IPS DF 4.7 (cell line): ENCODE data around the gene DNAJB2.

Source experiments
- DNase-seq: peaks from one replicate; pipeline ENCODE4 v3.0.0-alpha.2; 2013; ENCODE audit warnings: low spot score; ENCODE audit errors: extremely low read depth

Gene DNAJB2

GRCh38 chr2:219279151-219279915, at the start of gene DNAJB2:
Gene DNAJB2, plus strand, starts transcription at chr2:219279366. Its CDS starts 468 bp downstream, at chr2:219279834.
- peak; percentile 79 for DNase-seq

DNA sequence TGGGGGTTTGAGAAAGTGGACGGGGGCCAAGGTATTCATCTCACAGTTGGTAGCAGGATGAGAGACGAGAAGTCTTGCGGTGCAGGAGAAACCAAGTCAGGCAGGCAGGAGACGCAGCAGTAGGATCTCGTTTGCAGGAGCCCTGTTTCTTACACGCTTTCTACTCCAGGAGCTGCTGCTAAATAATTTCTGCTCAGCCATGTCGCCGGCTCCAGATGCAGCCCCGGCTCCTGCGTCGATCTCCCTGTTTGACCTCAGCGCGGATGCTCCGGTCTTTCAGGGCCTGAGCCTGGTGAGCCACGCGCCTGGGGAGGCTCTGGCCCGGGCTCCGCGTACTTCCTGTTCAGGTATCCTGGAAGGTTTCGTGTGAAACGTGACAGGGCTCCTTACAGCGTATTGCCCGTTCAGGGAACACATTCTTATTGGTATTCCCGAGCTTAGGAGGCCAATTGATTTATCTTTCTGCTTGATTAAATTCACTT, 49.1 kb upstream of the DNAJB2 start:
- DNase-seq, result no peak

DNA sequence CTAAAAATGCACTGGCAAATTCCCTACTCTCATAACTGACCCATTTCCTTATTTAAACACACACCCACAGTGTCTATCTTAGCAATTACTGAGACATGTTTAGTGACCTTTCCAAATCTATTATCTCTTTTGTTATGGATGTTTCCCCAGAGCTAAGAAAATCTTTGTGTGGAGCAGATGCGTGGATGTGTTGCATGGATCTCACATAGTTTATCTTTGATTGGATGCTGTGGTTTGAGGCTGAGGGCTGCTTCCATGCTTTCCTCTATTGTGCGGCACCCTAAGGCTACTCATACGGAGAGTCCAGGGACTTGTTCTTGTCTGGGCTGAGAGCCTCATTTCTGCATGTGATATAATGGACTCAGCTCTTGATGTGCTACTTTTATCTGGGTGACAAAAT, 44.8 kb upstream of the DNAJB2 start:
- no peak for DNase-seq

DNA sequence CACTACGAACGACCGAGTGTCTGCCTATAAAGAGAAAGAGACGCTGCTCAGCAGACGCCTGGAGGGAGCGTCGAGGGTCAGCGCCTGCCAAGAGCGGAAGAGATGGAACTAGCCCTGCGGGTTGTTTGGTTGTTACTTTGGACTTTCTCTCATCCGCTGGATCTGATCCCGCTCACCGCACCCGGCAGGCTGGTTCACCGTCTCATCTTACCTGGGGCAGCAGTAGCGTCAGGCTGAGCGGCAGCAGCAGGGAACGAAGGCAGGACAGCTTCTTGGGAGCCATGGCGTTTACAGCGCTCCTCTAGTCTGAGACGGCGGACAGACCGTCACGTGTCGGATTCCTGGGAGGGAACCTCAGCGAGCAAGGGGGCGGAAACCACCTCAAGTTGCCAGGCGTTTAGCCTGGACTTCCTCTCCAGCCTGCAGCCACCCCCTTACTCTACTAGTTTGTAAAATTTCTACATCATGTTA, 35.8 kb upstream of the DNAJB2 start:
- no peak for DNase-seq

GRCh38 chr2:219244789-219245147, 34.4 kb upstream of the DNAJB2 start:
- DNase-seq, result no peak

GRCh38 chr2:219245148-219245898, 33.8 kb upstream of the DNAJB2 start, which contains the start of the genes GLB1L and STK16:
Gene GLB1L, minus strand, starts transcription at chr2:219245444. Its CDS starts 1,871 bp downstream, at chr2:219243573.
Gene STK16, plus strand, starts transcription at chr2:219245479. Its CDS starts 521 bp downstream, at chr2:219246000.
- DNase-seq, result no peak

- no peak for DNase-seq
Observed at GRCh38 chr2:219245899-219246230, 33.3 kb upstream of the DNAJB2 start.

GRCh38 chr2:219246559-219246958, 32.6 kb upstream of the DNAJB2 start:
- DNase-seq, result no peak

DNA sequence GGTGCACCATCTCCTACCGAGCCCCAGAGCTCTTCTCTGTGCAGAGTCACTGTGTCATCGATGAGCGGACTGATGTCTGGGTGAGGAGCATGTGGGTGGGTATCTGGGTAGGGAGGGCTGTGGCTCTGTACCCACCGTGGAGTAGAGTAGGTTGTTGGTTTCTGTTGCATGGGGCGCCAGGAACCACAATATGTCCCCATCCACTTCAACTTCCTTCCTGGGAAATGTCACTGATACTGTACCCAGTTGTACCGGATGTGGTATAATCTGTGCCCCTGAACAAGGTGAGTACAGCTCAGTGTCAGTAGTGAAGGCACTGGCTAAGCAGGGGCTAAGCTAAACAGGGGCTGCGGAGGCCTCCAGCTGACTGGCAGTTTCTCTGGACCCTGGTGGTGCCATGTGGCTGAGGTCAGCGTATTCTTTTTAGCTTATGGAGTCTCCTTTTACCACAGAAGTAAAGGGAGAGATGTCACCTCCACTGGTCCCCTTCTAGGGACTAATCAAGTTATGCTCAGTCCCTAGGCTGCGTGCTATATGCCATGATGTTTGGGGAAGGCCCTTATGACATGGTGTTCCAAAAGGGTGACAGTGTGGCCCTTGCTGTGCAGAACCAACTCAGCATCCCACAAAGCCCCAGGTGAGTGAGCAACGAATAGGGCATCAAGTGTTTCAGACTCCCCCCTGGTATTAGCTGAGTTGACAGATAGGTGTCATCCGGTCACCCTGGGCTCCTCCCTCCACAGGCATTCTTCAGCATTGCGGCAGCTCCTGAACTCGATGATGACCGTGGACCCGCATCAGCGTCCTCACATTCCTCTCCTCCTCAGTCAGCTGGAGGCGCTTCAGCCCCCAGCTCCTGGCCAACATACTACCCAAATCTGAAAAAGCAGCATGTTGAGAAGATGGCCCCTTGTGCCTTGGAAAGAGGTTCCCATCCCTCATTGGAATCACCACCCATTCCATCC, 31.2 kb upstream of the DNAJB2 start:
- DNase-seq, result no peak

GRCh38 chr2:219248845-219249202, 30.3 kb upstream of the DNAJB2 start:
- no peak for DNase-seq

- DNase-seq, result no peak
Observed at GRCh38 chr2:219249203-219249980, 29.8 kb upstream of the DNAJB2 start.

DNA sequence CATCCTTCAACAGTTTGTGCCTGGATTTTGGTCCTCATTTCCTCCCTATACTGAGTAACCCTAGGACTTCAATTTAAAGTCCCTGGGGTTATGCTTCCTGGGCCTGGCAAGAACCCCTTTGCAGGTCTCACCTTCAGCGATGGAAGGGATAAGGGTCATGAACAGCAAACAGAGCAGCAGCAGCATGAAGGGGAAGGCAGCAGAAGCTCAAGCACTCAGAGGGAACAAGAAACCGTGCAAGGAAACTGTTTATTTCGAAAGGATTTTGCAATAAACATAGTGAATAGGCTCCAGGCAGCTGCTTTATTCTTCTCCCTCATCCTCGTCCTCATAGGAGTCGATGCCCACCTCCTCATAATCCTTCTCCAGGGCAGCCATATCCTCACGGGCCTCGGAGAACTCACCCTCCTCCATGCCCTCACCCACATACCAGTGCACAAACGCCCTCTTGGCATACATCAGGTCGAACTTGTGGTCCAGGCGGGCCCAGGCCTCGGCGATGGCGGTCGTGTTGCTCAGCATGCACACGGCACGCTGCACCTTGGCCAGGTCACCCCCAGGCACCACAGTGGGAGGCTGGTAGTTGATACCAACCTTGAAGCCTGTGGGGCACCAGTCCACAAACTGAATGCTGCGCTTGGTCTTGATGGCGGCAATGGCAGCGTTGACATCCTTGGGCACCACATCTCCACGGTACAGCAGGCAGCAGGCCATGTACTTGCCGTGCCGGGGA, 29.0 kb upstream of the DNAJB2 start:
- DNase-seq, result no peak

DNA sequence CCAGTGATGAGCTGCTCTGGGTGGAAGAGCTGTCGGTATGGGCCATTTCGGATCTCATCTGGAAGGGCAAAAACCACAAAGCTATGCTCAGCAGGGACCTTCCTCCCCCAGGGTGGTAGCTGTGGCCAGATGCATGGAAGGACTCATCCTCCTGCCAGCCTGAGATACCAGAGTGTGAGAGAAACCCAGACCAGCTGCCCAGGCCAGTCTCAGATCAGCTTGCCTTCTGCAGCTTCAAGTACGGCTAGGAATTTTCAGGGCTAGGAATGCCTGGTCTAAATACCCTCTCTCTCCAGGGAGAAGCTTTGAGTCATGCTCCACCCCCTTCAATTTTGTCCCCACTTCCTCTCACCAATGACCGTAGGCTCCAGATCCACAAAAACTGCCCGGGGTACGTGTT, 27.5 kb upstream of the DNAJB2 start:
- no peak for DNase-seq

- no peak for DNase-seq
Observed at GRCh38 chr2:219252084-219252483, 27.1 kb upstream of the DNAJB2 start.

- no peak for DNase-seq
Observed at GRCh38 chr2:219252570-219252899, 26.6 kb upstream of the DNAJB2 start.

- DNase-seq, result no peak
Observed at GRCh38 chr2:219252900-219253752, 26.0 kb upstream of the DNAJB2 start, which contains the start of gene TUBA4B. Gene TUBA4B, plus strand, starts transcription at chr2:219253243. Its CDS starts 165 bp downstream, at chr2:219253408.

DNA sequence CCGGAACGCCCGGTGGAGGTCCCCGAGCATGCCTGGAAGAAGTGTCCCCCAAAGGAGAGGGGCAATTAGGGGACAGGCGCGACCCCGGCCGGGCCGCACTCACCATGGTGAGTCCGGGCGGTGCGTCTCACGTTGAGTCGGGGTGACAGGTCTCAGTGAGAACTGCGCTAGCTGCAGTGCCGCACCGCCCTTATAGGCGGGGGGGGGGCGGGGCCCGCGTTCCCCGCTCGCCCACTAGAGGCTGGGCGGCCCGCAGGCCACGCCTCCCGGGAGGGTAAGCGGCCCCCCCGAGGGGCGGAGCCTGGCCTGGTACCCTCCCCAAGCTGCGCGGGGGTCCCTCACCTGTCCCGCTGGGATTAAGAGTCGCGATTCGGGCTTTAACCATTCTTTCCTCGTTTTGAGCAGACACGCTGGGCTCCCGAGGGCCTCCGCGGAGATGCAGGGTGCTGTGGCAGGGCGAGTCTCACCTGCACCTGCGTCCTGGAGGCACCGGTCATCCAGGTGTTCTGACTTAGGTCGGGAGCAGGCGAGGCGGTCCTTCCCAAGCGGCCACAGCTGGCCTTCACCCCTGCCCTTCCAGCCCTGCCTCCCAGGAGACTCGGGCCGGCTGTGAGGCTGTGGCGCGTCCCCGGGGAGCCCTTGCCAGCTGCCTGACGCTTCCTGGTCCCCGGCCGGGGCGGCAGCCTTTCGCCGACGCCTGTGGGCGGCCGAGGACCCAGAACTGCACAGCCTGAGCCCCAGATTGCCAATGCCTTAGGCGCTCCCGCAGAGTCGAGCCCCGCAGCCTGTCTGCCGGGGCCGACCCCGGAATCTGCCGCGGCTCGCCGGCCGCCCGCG, 25.2 kb upstream of the DNAJB2 start, which contains the start of gene TUBA4A:
Gene TUBA4A, minus strand, starts transcription at position 166 of the 837 bp plus-strand sequence. Its CDS starts 60 bp downstream, at position 106.
- no peak for DNase-seq
